NCI-H510A (cell line): ENCODE data around the gene POMT2.

Experiments
- DNase-seq: peaks from one replicate; lab custom pipeline; 2025; lab: John Stamatoyannopoulos, UW

Gene POMT2

GRCh38 chr14:77267937-77268699, 52.6 kb downstream of the POMT2 start:
- no peak for DNase-seq

GRCh38 chr14:77266336-77266735, 54.3 kb downstream of the POMT2 start:
- no peak for DNase-seq

GRCh38 chr14:77265561-77266335, 54.9 kb downstream of the POMT2 start:
- no peak for DNase-seq

GRCh38 chr14:77265187-77265515, 55.5 kb downstream of the POMT2 start:
- no peak for DNase-seq

- DNase-seq, result no peak
These were observed 56.1 kb downstream of the POMT2 start for GRCh38 chr14:77264466-77265186.

GRCh38 chr14:77260631-77261030, 60.1 kb downstream of the POMT2 start:
- DNase-seq, result no peak

GRCh38 chr14:77260199-77260598, 60.5 kb downstream of the POMT2 start:
- DNase-seq, result no peak

- DNase-seq, result no peak
These were observed 61.5 kb downstream of the POMT2 start for GRCh38 chr14:77259025-77259715.

- no peak for DNase-seq
These were observed 62.1 kb downstream of the POMT2 start for GRCh38 chr14:77258566-77258965.

GRCh38 chr14:77257700-77258099, 63.0 kb downstream of the POMT2 start:
- no peak for DNase-seq

- DNase-seq, result no peak
These were observed 64.0 kb downstream of the POMT2 start for GRCh38 chr14:77256694-77257093.

- DNase-seq, result no peak
These were observed 67.1 kb downstream of the POMT2 start for GRCh38 chr14:77253333-77254190.

- no peak for DNase-seq
These were observed 68.8 kb downstream of the POMT2 start for GRCh38 chr14:77251870-77252269.

- no peak for DNase-seq
These were observed 69.8 kb downstream of the POMT2 start for GRCh38 chr14:77250927-77251326.

- no peak for DNase-seq
These were observed 71.4 kb downstream of the POMT2 start for GRCh38 chr14:77249286-77249685.

- no peak for DNase-seq
These were observed 72.0 kb downstream of the POMT2 start for GRCh38 chr14:77248666-77249065.

GRCh38 chr14:77246784-77247183, 73.9 kb downstream of the POMT2 start:
- DNase-seq, result no peak

- no peak for DNase-seq
These were observed 74.9 kb downstream of the POMT2 start for GRCh38 chr14:77245820-77246219.

GRCh38 chr14:77243853-77244252, 76.8 kb downstream of the POMT2 start:
- DNase-seq, result no peak

GRCh38 chr14:77242752-77243151, 77.9 kb downstream of the POMT2 start:
- no peak for DNase-seq

GRCh38 chr14:77241955-77242354, 78.7 kb downstream of the POMT2 start:
- no peak for DNase-seq
